ENCODE results near the gene TMEM150B. TPM values are rescaled to one million over a fixed set of nuclear protein-coding genes. Genes with fewer than 3 reads are reported as not detected.
A peak's percentile ranks its signal among the peaks of the same experiment; 100 is the strongest.

Gene TMEM150B
- total RNA-seq, 1 donor from 2014 or later = not detected

DNA sequence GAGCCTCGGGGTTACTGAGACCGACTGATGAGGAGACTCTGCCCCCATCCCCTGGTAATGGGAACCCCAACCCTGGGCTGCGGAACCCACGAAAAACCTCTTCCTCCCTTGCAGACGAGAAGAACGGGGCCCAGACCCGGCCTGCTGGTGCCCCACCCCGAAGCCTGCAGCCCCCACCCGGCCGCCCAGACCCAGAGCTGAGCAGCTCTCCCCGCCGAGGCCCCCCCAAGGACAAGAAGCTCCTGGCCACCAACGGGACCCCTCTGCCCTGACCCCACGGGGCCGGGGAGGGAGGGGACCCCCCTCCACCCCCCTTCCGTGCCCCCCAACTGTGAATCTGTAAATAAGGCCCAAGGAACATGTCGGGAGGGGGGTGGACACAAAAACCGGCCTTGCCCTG, 13.3 kb downstream of the TMEM150B start:
- no peak for DNase-seq (ENCODE audit: low spot score)
- peaks cover 10% of the 10 kb centered on the region for H3F3A ChIP-seq (ENCODE audit: low read depth)
- no peak overlapping the region for H3K27ac Mint-ChIP-seq
- H4K20me1 ChIP-seq (ENCODE audit: low read depth) = no peaks in the 10 kb centered on the region
- no peak overlapping the region for H3K27ac ChIP-seq
- TF ChIP-seq EZH2phosphoT487 (IDR thresholded peaks at IDR 0.05) = no peak
- no peak for TF ChIP-seq CTCF (IDR thresholded peaks at IDR 0.05)
- TF ChIP-seq EZH2 (IDR thresholded peaks at IDR 0.05) = no peak
- H3K4me3 ChIP-seq = no peak overlapping the region
- no peaks in the 10 kb centered on the region for H3K79me2 ChIP-seq (ENCODE audit: low read depth)
- H3K4me2 ChIP-seq = no peak overlapping the region
- no peaks in the 10 kb centered on the region for H3K4me1 ChIP-seq
- peaks cover 2% of the 10 kb centered on the region for H3K9me3 Mint-ChIP-seq
- no peak overlapping the region for H2AFZ ChIP-seq (replicated peaks)
- peaks cover 10% of the 10 kb centered on the region for H3K27me3 Mint-ChIP-seq (ENCODE audit: insufficient read depth, low read depth)
- H3K36me3 Mint-ChIP-seq = peaks cover 23% of the 10 kb centered on the region
- no peaks in the 10 kb centered on the region for H3K27me3 ChIP-seq
- no peaks in the 10 kb centered on the region for H3K9me3 ChIP-seq (ENCODE audit: low read depth)
- no peak overlapping the region for H3K9ac ChIP-seq
- H3K4me3 Mint-ChIP-seq = no peak overlapping the region
- peaks cover 15% of the 10 kb centered on the region for H3K4me1 Mint-ChIP-seq
- no peaks in the 10 kb centered on the region for H3K36me3 ChIP-seq

DNA sequence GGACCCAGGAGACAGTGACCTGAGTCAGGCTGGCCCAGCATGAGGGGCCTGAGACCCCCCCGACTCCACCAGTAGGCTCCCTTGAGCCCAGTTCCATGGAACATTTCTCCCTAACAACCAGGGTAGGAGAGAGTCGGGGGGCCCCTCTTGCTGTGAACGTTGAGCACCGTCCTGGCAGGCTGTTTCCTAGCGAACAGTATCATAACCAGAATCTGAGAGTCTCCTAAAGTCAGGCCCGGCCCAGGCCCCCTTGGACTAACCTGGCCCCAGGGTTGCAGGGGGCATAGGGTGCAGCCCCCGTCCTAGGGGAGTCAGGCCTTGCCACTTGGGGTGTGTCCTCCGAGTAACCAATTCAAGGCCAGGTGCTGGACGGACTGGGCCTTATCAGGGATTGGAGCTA, 13.7 kb downstream of the TMEM150B start:
- TF ChIP-seq EZH2 (IDR thresholded peaks at IDR 0.05) = no peak
- TF ChIP-seq CTCF (IDR thresholded peaks at IDR 0.05) = no peak
- peaks cover 15% of the 10 kb centered on the region for H3K4me1 Mint-ChIP-seq
- H3K27me3 ChIP-seq = no peaks in the 10 kb centered on the region

GRCh38 chr19:55310498-55310897, 14.6 kb downstream of the TMEM150B start:
- peaks cover 10% of the 10 kb centered on the region for H3F3A ChIP-seq (ENCODE audit: low read depth)
- H3K4me1 ChIP-seq = no peaks in the 10 kb centered on the region
- no peaks in the 10 kb centered on the region for H3K27me3 ChIP-seq
- H3K4me2 ChIP-seq = no peak overlapping the region
- no peaks in the 10 kb centered on the region for H4K20me1 ChIP-seq (ENCODE audit: low read depth)
- Mint-ChIP-seq H3K27ac (peak overlapping the region; percentile 40), H3K36me3 (peaks cover 34% of the 10 kb centered on the region), H3K4me3 (peak overlapping the region; percentile 7), H3K4me1 (peaks cover 15% of the 10 kb centered on the region), H3K27me3 (ENCODE audit: insufficient read depth, low read depth) (peaks cover 10% of the 10 kb centered on the region), H3K9me3 (peaks cover 2% of the 10 kb centered on the region)
- H3K9me3 ChIP-seq (ENCODE audit: low read depth) = no peaks in the 10 kb centered on the region
- no peak for DNase-seq (ENCODE audit: low spot score)
- H3K4me3 ChIP-seq = no peak overlapping the region
- H3K9ac ChIP-seq = no peak overlapping the region
- no peak overlapping the region for H3K27ac ChIP-seq
- H2AFZ ChIP-seq (replicated peaks) = no peak overlapping the region
- no peaks in the 10 kb centered on the region for H3K79me2 ChIP-seq (ENCODE audit: low read depth)
- no peaks in the 10 kb centered on the region for H3K36me3 ChIP-seq
- no peak for TF ChIP-seq CTCF (IDR thresholded peaks at IDR 0.05)
- TF ChIP-seq EZH2 (IDR thresholded peaks at IDR 0.05) = no peak
- no peak for TF ChIP-seq EZH2phosphoT487 (IDR thresholded peaks at IDR 0.05)

More for the DNA sequence above, 13.7 kb downstream of the TMEM150B start:
- Histone ChIP-seq H3K79me2 (ENCODE audit: low read depth) (no peaks in the 10 kb centered on the region), H3K4me2 (no peak overlapping the region), H3K9me3 (ENCODE audit: low read depth) (no peaks in the 10 kb centered on the region), H3K36me3 (no peaks in the 10 kb centered on the region), H3K4me1 (no peaks in the 10 kb centered on the region), H2AFZ (replicated peaks) (no peak overlapping the region), H3K4me3 (no peak overlapping the region), H3K9ac (no peak overlapping the region), H4K20me1 (ENCODE audit: low read depth) (no peaks in the 10 kb centered on the region), H3K27ac (no peak overlapping the region), H3F3A (ENCODE audit: low read depth) (peaks cover 10% of the 10 kb centered on the region)
- Mint-ChIP-seq H3K36me3 (peaks cover 27% of the 10 kb centered on the region), H3K27me3 (ENCODE audit: insufficient read depth, low read depth) (peaks cover 10% of the 10 kb centered on the region), H3K27ac (no peak overlapping the region), H3K4me3 (no peak overlapping the region), H3K9me3 (peaks cover 2% of the 10 kb centered on the region)
- no peak for DNase-seq (ENCODE audit: low spot score)
